ENCODE results near the gene PLBD2.
"Not testable (repeated sequence)": the region's sequence is repeated elsewhere in the genome, so short reads cannot be mapped to it uniquely, and the experiment has no call there.

Gene PLBD2

GRCh38 chr12:113333877-113334785 lies 24.3 kb upstream of the PLBD2 start:
- DNase-seq = peak in 4 of 51 donors; percentile 2 to 16 (median 6)

GRCh38 chr12:113334786-113335539 lies 23.4 kb upstream of the PLBD2 start, which contains the start of gene SLC8B1:
TSS of gene SLC8B1 (minus strand) at chr12:113335109. CDS start at chr12:113332878, 2,231 bp downstream.
- DNase-seq = peak in 50 of 51 donors; percentile 34 to 92 (median 80)

- DNase-seq = no peak
Measured at GRCh38 chr12:113339540-113339939, 18.8 kb upstream of the PLBD2 start.

GRCh38 chr12:113340061-113340460 lies 18.3 kb upstream of the PLBD2 start:
- DNase-seq = no peak

GRCh38 chr12:113341535-113341934 lies 16.9 kb upstream of the PLBD2 start:
- no peak for DNase-seq

GRCh38 chr12:113345318-113345717 lies 13.1 kb upstream of the PLBD2 start:
- DNase-seq = no peak

- no peak for DNase-seq
Measured at GRCh38 chr12:113346353-113346752, 12.0 kb upstream of the PLBD2 start.

- no peak for DNase-seq
Measured at GRCh38 chr12:113347107-113347506, 11.3 kb upstream of the PLBD2 start.

- no peak for DNase-seq
Measured at GRCh38 chr12:113347892-113348291, 10.5 kb upstream of the PLBD2 start.

- peak in 2 of 51 donors; percentile 6 to 15 for DNase-seq
Measured at GRCh38 chr12:113348849-113349536, 9.4 kb upstream of the PLBD2 start.

GRCh38 chr12:113351089-113351488 lies 7.3 kb upstream of the PLBD2 start:
- DNase-seq = no peak

- DNase-seq = not testable (repeated sequence)
Measured at GRCh38 chr12:113354192-113354591, 4.2 kb upstream of the PLBD2 start.

- DNase-seq = peak in 44 of 51 donors; percentile 12 to 79 (median 48)
Measured at GRCh38 chr12:113359133-113359938, 949 bp downstream of the PLBD2 start.

- DNase-seq = peak in 6 of 51 donors; percentile 3 to 44 (median 17)
Measured at GRCh38 chr12:113359939-113360748, 1.8 kb downstream of the PLBD2 start.

- DNase-seq = no peak
Measured at GRCh38 chr12:113361574-113362370, 3.4 kb downstream of the PLBD2 start.

GRCh38 chr12:113364698-113365097 lies 6.3 kb downstream of the PLBD2 start:
- DNase-seq = no peak

- DNase-seq = no peak
Measured at GRCh38 chr12:113365639-113366395, 7.4 kb downstream of the PLBD2 start.

GRCh38 chr12:113366827-113367226 lies 8.4 kb downstream of the PLBD2 start:
- DNase-seq = no peak

Measured in hypothalamus (tissue), 51 donors.